ENCODE results near the gene MMEL1.

The MMEL1 gene

GRCh38 chr1:2591581-2592261 is 41.1 kb downstream of the MMEL1 start:
- ChIA-PET POLR2A (no interaction called here), CTCF (no interaction called here)
- no peak for DNase-seq (ENCODE audit: extremely low spot score)
- TF ChIP-seq, protein P1, sequence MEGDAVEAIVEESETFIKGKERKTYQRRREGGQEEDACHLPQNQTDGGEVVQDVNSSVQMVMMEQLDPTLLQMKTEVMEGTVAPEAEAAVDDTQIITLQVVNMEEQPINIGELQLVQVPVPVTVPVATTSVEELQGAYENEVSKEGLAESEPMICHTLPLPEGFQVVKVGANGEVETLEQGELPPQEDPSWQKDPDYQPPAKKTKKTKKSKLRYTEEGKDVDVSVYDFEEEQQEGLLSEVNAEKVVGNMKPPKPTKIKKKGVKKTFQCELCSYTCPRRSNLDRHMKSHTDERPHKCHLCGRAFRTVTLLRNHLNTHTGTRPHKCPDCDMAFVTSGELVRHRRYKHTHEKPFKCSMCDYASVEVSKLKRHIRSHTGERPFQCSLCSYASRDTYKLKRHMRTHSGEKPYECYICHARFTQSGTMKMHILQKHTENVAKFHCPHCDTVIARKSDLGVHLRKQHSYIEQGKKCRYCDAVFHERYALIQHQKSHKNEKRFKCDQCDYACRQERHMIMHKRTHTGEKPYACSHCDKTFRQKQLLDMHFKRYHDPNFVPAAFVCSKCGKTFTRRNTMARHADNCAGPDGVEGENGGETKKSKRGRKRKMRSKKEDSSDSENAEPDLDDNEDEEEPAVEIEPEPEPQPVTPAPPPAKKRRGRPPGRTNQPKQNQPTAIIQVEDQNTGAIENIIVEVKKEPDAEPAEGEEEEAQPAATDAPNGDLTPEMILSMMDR (IDR thresholded peaks at IDR 0.05; ENCODE audit: control extremely low read depth, extremely low read depth, low read depth, missing control alignments): no peak

GRCh38 chr1:2591233-2591580 is 41.6 kb downstream of the MMEL1 start:
- TF ChIP-seq, protein P1 (IDR thresholded peaks at IDR 0.05; ENCODE audit: control extremely low read depth, extremely low read depth, low read depth, missing control alignments): no peak
- ChIA-PET POLR2A (no interaction called here), CTCF (no interaction called here)
- no peak for DNase-seq (ENCODE audit: extremely low spot score)

- DNase-seq (ENCODE audit: extremely low spot score): no peak
- ChIA-PET POLR2A (no interaction called here), CTCF (no interaction called here)
- TF ChIP-seq, protein P1 (IDR thresholded peaks at IDR 0.05; ENCODE audit: control extremely low read depth, extremely low read depth, low read depth, missing control alignments): no peak
Observed at GRCh38 chr1:2590233-2591141, 42.3 kb downstream of the MMEL1 start.

GRCh38 chr1:2589431-2590232 is 43.2 kb downstream of the MMEL1 start:
- POLR2A ChIA-PET: no interaction called here
- CTCF ChIA-PET: no interaction called here
- TF ChIP-seq, protein P1 (IDR thresholded peaks at IDR 0.05; ENCODE audit: control extremely low read depth, extremely low read depth, low read depth, missing control alignments): no peak
- DNase-seq (ENCODE audit: extremely low spot score): no peak

DNA sequence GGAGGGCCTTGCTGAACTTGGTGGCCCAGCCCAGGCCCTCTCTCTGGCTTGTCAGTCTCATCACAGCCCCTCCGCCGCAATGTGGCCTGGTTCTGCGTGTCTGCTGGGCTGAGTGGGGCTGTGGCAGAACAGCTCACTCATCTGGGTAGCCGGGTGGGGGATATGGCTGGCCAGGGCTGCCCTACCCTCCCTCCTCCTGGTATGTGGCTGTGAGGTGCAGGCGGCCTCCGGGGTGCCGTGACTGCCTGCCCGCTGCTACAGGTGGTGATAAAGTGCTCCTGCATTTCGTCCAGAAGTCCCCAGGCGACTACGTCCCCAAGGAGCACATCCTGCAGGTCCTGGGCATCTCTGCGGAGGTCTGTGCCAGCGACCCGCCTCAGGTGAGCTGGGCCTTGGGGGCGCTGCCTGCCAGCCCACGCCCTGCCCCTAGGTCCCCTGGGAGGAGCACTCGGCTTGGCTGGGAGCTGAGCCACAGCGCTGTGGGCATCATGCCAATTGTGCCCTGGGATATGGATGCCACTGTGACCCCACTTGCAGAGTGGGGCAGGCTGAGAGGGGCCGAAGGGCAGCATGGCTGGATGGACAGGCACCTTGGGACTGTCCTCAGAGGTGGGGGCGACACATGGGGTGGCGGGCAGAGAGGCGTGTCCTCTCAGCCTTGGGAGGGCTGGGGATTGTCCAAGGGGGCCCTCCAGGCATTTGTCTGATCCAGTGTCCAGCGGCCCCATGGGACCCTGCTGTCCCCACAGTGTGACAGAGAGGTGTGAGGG is 44.0 kb downstream of the MMEL1 start:
- TF ChIP-seq, protein P1 (IDR thresholded peaks at IDR 0.05; ENCODE audit: control extremely low read depth, extremely low read depth, low read depth, missing control alignments): no peak
- DNase-seq (ENCODE audit: extremely low spot score): no peak
- POLR2A ChIA-PET: no interaction called here
- CTCF ChIA-PET: no interaction called here

All from GM10248 (cell line).